Esophagus muscularis mucosa (tissue), 4 donors: ENCODE results near the gene RGS3. TPM values are rescaled to one million over a fixed set of nuclear protein-coding genes. Genes with fewer than 3 reads are reported as not detected.
A peak's percentile ranks its signal among the peaks of the same experiment; 100 is the strongest.

ENCODE experiments used
- DNase-seq: peaks from one replicate; pipeline ENCODE4 v3.0.0-alpha.2; 2017; ENCODE audit errors: extremely low spot score
- H3K27ac ChIP-seq, 4 donors: fragments of 200-600 bp; sonication (generic); replicated peaks in 1 of 4; 1 replicate in 3 of 4; 2 replicates in 1 of 4; pipeline ENCODE4 v1.5.1; 2016 to 2019; ENCODE audit warnings: mild to moderate bottlenecking in 1 of 4
- H3K27me3 ChIP-seq, 4 donors: fragments of 200-600 bp; sonication (generic); one replicate each; pipeline versions ENCODE4 v1.5.1 to v1.6.0; 2016 to 2019
- H3K36me3 ChIP-seq, 4 donors: fragments of 200-600 bp; sonication (generic); one replicate each; pipeline ENCODE4 v1.5.1; 2016 to 2019
- H3K4me1 ChIP-seq, 4 donors: fragments of 200-600 bp; sonication (generic); one replicate each; pipeline ENCODE4 v1.5.1; 2016 to 2019
- H3K4me3 ChIP-seq, 4 donors: fragments of 200-600 bp; sonication (generic); 1 replicate in 2 of 4; 2 replicates in 2 of 4; pipeline ENCODE4 v1.5.1; 2016 to 2019; ENCODE audit warnings: mild to moderate bottlenecking in 4 of 4, moderate library complexity in 1 of 4
- H3K9me3 ChIP-seq, 4 donors: fragments of 200-600 bp; sonication (generic); 1 replicate in 3 of 4; 2 replicates in 1 of 4; pipeline ENCODE4 v1.5.1; 2016 to 2019
- EP300 ChIP-seq: sonication (generic); formaldehyde crosslinking; IDR thresholded peaks from one replicate; pipeline ENCODE4 v1.6.1; 2017; ENCODE audit warnings: antibody characterized with exemption
- POLR2A ChIP-seq: fragments of 450-650 bp; IDR thresholded peaks from one replicate; pipeline ENCODE4 v1.6.1; 2017; ENCODE audit warnings: antibody characterized with exemption, moderate library complexity, mild to moderate bottlenecking, low read depth
- POLR2AphosphoS5 ChIP-seq, 2 donors: sonication (generic); formaldehyde crosslinking; IDR thresholded peaks; one replicate each; pipeline ENCODE4 v1.6.1; 2017; ENCODE audit warnings: antibody characterized with exemption in 2 of 2
- WGBS: methylation state at CpG from one replicate; pipeline ENCODE4 v1.1.5; 2018; 5-methylcytosine and 5-hydroxymethylcytosine counted together
- intact Hi-C: fragments of 100-400 bp; cut with DNase I; formaldehyde crosslinking; loops from one replicate; pipeline ENCODE4 v1.15.1; 2023
- total RNA-seq, 4 donors: library from RNA; depleted of rRNA; stranded (reverse); fragments of >200 nt; gene quantifications; one replicate each; pipeline versions ENCODE4 v1.1.0 to v1.2.1, GENCODE V29; 2016
- TF ChIP-seq, protein P1 (sequence below), 3 experiments: fragments of 200-600 bp in 2 of 3; fragments of 450-650 bp in 1 of 3; sonication (generic) in 2 of 3; IDR thresholded peaks; one replicate each; pipeline ENCODE4 v1.5.1; 2017 to 2019; ENCODE audit warnings: antibody characterized with exemption in 3 of 3, mild to moderate bottlenecking in 2 of 3, moderate library complexity in 1 of 3

The RGS3 gene
- total RNA-seq, 4 donors from 2014 or later: 37.3 to 121 (median 68.5) TPM

DNA sequence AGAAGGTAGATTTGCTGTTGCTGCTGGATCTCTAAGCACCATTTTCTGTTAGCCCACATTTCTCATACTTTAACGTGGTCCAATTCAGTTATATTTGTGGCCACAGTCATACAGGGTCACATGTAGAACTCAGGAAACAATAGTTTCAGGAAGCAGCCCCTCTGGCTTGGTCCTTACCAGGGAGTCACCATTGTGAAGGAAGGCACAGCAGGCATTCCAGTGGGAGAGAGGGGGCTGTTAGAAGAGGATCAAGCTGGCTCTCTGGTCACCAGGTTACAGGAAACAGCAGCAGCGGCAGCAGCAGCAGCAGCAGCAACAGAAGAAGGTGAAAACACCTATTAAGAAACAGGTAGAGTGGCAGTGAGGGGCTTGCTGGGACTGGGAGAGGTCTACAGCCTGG is 38.5 kb upstream of the RGS3 start:
- no peaks in the 10 kb centered on the region for H3K4me1 ChIP-seq
- H3K9me3 ChIP-seq: no peaks in the 10 kb centered on the region
- H3K27me3 ChIP-seq: no peaks in the 10 kb centered on the region
- TF ChIP-seq EP300 (no peak), POLR2A (no peak), POLR2AphosphoS5 (IDR thresholded peaks at IDR 0.05) (no peak)
- TF ChIP-seq, protein P1, sequence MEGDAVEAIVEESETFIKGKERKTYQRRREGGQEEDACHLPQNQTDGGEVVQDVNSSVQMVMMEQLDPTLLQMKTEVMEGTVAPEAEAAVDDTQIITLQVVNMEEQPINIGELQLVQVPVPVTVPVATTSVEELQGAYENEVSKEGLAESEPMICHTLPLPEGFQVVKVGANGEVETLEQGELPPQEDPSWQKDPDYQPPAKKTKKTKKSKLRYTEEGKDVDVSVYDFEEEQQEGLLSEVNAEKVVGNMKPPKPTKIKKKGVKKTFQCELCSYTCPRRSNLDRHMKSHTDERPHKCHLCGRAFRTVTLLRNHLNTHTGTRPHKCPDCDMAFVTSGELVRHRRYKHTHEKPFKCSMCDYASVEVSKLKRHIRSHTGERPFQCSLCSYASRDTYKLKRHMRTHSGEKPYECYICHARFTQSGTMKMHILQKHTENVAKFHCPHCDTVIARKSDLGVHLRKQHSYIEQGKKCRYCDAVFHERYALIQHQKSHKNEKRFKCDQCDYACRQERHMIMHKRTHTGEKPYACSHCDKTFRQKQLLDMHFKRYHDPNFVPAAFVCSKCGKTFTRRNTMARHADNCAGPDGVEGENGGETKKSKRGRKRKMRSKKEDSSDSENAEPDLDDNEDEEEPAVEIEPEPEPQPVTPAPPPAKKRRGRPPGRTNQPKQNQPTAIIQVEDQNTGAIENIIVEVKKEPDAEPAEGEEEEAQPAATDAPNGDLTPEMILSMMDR (IDR thresholded peaks at IDR 0.05): no peak
- no peak overlapping the region for H3K27ac ChIP-seq
- intact Hi-C loops: no loop called here
- DNase-seq: no peak
- no peaks in the 10 kb centered on the region for H3K36me3 ChIP-seq
- no peak overlapping the region for H3K4me3 ChIP-seq
- 43% methylated on average over 2 of the region's 2 CpGs for WGBS

GRCh38 chr9:113426701-113427100 is 36.8 kb upstream of the RGS3 start:
- H3K27ac ChIP-seq: no peak overlapping the region
- intact Hi-C loops: no loop called here
- no peak overlapping the region for H3K4me3 ChIP-seq
- TF ChIP-seq EP300 (no peak), POLR2AphosphoS5 (IDR thresholded peaks at IDR 0.05) (no peak), POLR2A (no peak)
- TF ChIP-seq, protein P1 (IDR thresholded peaks at IDR 0.05): no peak
- no peaks in the 10 kb centered on the region for H3K4me1 ChIP-seq
- no peaks in the 10 kb centered on the region for H3K36me3 ChIP-seq
- no peak for DNase-seq
- H3K9me3 ChIP-seq: no peaks in the 10 kb centered on the region
- WGBS: 100% methylated on average over 1 of the region's 1 CpG
- H3K27me3 ChIP-seq: no peaks in the 10 kb centered on the region

GRCh38 chr9:113427629-113428028 is 35.9 kb upstream of the RGS3 start:
- DNase-seq: no peak
- 90% methylated on average over 2 of the region's 2 CpGs for WGBS
- H3K4me1 ChIP-seq: no peaks in the 10 kb centered on the region
- H3K27ac ChIP-seq: no peak overlapping the region
- TF ChIP-seq POLR2AphosphoS5 (IDR thresholded peaks at IDR 0.05) (no peak), POLR2A (no peak), EP300 (no peak)
- TF ChIP-seq, protein P1 (IDR thresholded peaks at IDR 0.05): no peak
- H3K27me3 ChIP-seq: no peaks in the 10 kb centered on the region
- no peak overlapping the region for H3K4me3 ChIP-seq
- intact Hi-C loops: no loop called here
- no peaks in the 10 kb centered on the region for H3K9me3 ChIP-seq
- H3K36me3 ChIP-seq: no peaks in the 10 kb centered on the region

DNA sequence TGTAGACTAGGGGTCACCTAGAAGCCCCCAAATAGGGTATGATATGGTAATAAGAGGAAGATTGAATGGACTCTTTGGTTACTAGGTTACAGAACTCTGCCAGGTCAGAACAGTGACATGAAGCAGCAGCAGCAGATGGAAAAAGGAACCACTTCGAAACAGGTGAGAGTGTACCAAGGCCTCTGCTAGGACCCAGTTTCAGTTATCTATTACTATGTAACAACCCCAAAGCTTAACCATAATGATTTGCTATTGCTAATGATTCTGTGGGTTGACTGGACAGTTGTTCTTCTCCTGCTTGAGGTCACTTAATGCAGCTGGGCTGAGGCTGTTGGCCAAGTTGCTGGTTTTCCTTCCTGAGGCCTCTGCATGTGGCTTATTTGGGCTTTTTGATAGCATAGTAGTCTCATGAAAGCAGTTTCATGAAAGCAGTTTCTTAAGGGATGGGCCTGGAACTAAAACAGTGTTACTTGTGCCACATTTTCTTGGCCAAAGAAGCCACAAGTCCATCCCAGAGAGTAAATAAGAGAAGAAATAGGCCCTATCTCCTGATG is 35.4 kb upstream of the RGS3 start:
- H3K4me3 ChIP-seq: no peak overlapping the region
- no peaks in the 10 kb centered on the region for H3K36me3 ChIP-seq
- no peak overlapping the region for H3K27ac ChIP-seq
- H3K4me1 ChIP-seq: no peaks in the 10 kb centered on the region
- H3K9me3 ChIP-seq: no peaks in the 10 kb centered on the region
- WGBS: 73% methylated on average over 1 of the region's 1 CpG
- no peak for TF ChIP-seq POLR2A
- TF ChIP-seq POLR2AphosphoS5 (IDR thresholded peaks at IDR 0.05): no peak
- TF ChIP-seq EP300: no peak
- TF ChIP-seq, protein P1 (IDR thresholded peaks at IDR 0.05): no peak
- peak; percentile 66 for DNase-seq
- intact Hi-C loops: no loop called here
- H3K27me3 ChIP-seq: no peaks in the 10 kb centered on the region

GRCh38 chr9:113431191-113431590 is 32.3 kb upstream of the RGS3 start:
- no peak for TF ChIP-seq POLR2A
- no peak for TF ChIP-seq POLR2AphosphoS5 (IDR thresholded peaks at IDR 0.05)
- TF ChIP-seq, protein P1 (IDR thresholded peaks at IDR 0.05): no peak
- TF ChIP-seq EP300: no peak
- intact Hi-C loops: no loop called here
- H3K4me3 ChIP-seq: no peak overlapping the region
- no peak overlapping the region for H3K27ac ChIP-seq
- H3K36me3 ChIP-seq: no peaks in the 10 kb centered on the region
- DNase-seq: no peak
- H3K4me1 ChIP-seq: no peaks in the 10 kb centered on the region
- no peaks in the 10 kb centered on the region for H3K9me3 ChIP-seq
- H3K27me3 ChIP-seq: no peaks in the 10 kb centered on the region
